Camera-type eye (tissue), 1 donor: Measurements from ENCODE around the gene AKIRIN2. TPM values are rescaled to one million over a fixed set of nuclear protein-coding genes. Genes with fewer than 3 reads are reported as not detected.

Experiments used
- total RNA-seq: library from RNA; depleted of rRNA; stranded (reverse); fragments of >200 nt; gene quantifications from one replicate; pipeline ENCODE4 v1.2.3, GENCODE V29; 2014

Gene AKIRIN2
- total RNA-seq: 59.8 TPM

GRCh38 chr6:87701676-87702588, at the start of gene AKIRIN2:
TSS of gene AKIRIN2 (minus strand) at chr6:87702233. CDS start at chr6:87701684, 549 bp downstream.

Other genes starting within 250 kb of the AKIRIN2 start
- 32.0 TPM for gene SLC35A1, start 229.3 kb downstream of the AKIRIN2 start, total RNA-seq
- 58.4 TPM for gene RARS2, start 112.2 kb downstream of the AKIRIN2 start, total RNA-seq
- 55.2 TPM for gene ORC3, start 112.1 kb downstream of the AKIRIN2 start, total RNA-seq